ENCODE measurements around the gene TENM4.
A peak's percentile ranks its signal among the peaks of the same experiment; 100 is the strongest.

Gene TENM4

DNA sequence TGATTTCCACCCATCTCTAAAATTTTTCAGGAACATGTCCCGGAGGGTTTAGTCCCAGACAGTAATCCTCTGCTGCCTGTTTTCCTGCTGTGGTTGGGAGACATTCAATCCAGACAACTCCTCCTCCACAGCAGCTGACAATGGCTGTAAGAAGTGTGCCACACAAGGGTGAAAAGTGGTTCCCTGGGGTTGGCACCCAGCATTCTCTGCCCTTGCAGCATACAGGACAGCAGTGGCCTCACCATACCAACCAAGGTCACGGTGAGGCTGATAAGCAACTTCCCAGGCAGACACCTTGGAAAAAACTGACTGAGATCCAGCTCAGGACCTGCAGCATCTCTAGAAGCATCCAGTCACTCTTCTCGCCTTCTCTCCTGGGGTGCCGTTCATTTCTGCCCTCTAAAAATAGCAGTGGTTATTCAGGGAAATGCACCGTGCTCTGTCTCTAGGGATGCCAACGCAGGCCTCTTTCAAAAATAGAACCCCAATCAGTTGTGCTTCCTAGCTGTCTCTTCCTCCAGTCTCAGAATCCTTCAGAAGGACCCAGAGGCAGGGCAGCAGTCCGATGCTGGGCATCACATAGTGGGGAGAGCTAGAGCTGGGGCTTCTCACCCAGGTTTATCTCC lies 241.0 kb downstream of the TENM4 start:
- Histone ChIP-seq H3K27ac (peak overlapping the region in 1 of 2 donors; percentile 20), H3K4me3 (no peak overlapping the region)
- TF ChIP-seq, protein P1, sequence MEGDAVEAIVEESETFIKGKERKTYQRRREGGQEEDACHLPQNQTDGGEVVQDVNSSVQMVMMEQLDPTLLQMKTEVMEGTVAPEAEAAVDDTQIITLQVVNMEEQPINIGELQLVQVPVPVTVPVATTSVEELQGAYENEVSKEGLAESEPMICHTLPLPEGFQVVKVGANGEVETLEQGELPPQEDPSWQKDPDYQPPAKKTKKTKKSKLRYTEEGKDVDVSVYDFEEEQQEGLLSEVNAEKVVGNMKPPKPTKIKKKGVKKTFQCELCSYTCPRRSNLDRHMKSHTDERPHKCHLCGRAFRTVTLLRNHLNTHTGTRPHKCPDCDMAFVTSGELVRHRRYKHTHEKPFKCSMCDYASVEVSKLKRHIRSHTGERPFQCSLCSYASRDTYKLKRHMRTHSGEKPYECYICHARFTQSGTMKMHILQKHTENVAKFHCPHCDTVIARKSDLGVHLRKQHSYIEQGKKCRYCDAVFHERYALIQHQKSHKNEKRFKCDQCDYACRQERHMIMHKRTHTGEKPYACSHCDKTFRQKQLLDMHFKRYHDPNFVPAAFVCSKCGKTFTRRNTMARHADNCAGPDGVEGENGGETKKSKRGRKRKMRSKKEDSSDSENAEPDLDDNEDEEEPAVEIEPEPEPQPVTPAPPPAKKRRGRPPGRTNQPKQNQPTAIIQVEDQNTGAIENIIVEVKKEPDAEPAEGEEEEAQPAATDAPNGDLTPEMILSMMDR (IDR thresholded peaks at IDR 0.05): no peak
- DNase-seq (ENCODE audit: low spot score): no peak

DNA sequence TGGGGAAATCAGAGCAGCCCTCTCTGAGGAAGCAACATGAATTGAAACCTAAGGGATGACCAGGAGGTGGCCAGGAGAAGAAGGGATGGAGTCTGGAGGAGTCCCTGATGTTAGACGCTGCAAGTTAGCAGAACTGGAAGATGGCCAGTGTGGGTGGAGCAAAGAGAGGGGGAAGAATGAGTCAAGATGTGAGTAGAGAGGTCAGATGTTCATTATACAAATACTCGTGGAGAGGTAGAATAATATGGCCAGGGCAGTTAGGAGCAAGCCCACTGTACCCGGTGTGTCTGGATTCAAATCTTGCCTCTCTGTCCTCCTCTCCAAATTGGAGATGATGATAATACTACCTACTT lies 242.0 kb downstream of the TENM4 start:
- TF ChIP-seq, protein P1 (IDR thresholded peaks at IDR 0.05): no peak
- Histone ChIP-seq H3K27ac (no peak overlapping the region), H3K4me3 (no peak overlapping the region)
- no peak for DNase-seq (ENCODE audit: low spot score)

DNA sequence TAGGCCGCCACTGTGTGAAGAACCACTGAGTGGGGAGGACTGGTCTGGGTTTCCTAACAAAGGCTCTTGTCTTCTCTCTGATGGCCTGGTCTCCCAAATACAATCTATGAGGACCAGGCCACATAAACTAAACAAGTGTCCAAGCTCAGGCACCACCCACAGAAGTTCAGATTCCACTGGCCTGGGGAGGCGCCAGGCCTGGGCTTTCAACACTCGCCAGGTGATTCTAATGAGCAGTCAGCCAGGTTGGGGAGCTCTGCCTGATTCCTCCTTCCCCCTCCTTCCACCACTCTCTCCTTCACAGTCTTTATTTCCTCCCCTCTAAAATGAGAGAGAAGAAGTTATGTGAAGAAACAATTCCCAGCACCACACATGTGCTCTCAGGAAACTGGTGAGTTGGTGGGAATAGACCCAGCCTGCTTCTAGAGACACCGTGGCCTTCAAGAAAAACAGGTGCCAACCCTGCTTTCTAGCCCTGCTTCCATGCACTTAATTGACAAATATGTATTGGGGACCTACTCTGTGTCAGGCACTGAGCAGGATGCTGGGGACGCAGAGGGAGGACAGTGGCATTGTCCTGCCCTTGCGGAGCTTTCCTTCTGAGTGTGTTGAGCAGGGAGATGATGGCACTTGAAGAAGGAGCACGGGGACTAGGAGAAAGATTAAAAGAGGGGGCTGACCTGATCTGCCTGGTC lies 242.5 kb downstream of the TENM4 start:
- DNase-seq (ENCODE audit: low spot score): no peak
- TF ChIP-seq, protein P1 (IDR thresholded peaks at IDR 0.05): no peak
- Histone ChIP-seq H3K4me3 (no peak overlapping the region), H3K27ac (no peak overlapping the region)

DNA sequence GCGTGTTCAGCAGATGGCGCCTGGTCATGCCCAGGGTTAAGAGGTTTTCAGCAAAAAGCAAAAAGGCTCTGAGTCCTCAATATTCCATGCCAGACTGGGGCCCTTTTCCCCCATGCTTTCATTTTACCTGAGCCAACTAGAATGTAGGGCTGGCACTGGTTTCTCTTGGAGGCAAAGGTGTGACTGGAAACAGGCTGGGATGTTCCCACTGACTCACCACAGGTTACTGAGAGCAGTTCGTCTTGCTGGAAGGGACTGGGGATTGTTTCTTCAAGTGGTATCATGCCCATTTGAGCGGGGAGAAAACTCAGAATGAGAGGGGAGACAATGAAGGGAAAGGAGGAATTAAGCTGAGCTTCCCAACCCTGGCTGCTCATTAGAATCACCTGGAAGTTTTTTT lies 243.9 kb downstream of the TENM4 start:
- no peak overlapping the region for H3K4me3 ChIP-seq
- TF ChIP-seq, protein P1 (IDR thresholded peaks at IDR 0.05): no peak
- H3K27ac ChIP-seq: no peak overlapping the region
- no peak for DNase-seq (ENCODE audit: low spot score)

DNA sequence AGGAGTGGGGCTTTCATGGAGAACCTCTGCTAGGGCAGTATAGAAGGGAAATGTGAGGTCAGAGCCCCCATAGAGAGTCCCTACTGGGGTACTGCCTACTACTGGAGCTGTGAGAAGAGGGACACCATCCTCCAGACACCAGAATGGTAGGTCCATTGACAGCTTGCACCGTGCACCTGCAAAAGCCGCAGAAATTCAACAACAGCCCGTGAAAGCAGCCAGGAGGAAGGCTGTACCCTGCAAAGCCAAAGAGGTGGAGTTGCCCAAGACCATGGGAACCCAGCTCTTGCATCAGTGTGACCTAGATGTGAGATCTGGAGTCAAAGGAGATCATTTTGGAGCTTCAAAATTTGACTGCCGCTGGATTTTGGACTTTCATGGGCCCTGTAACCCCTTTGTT lies 245.6 kb downstream of the TENM4 start:
- TF ChIP-seq, protein P1 (IDR thresholded peaks at IDR 0.05): no peak

DNA sequence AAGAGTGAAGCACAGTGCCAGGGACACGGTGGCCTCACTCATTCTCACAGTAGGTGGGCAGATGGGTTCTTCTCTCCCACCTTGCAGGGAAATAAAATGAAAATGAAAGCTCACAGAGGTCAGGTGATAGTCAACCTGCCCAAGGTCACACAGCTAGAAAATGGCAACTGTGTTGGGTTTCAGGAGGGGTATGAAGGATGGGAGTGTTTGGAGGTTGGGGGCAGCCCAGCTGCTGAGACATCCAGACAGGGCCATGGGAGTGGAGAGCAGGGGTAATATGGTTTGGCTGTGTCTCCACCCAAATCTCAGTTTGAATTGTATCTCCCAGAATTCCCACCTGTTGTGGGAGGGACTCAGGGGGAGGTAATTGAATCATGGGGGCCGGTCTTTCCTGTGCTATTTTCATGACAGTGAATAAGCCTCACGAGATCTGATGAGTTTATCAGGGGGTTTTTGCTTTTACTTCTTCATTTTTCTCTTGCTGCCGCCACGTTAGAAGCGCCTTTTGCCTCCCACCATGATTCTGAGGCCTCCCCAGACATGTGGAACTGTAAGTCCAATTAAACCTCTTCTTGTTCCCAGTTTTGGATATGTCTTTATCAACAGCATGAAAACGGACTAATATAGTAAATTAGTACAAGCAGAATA lies 247.0 kb downstream of the TENM4 start:
- DNase-seq (ENCODE audit: low spot score): no peak

More for the DNA sequence above, 245.6 kb downstream of the TENM4 start:
- no peak for DNase-seq (ENCODE audit: low spot score)
- H3K27ac ChIP-seq: no peak overlapping the region
- no peak overlapping the region for H3K4me3 ChIP-seq

More for the DNA sequence above, 247.0 kb downstream of the TENM4 start:
- TF ChIP-seq, protein P1 (IDR thresholded peaks at IDR 0.05): no peak
- Histone ChIP-seq H3K27ac (no peak overlapping the region), H3K4me3 (no peak overlapping the region)
